Activated CD8-positive, alpha-beta memory T cell treated with anti-CD3 and anti-CD28 coated beads for 4 hours (primary cell): Measurements from ENCODE around the gene NPAS1.

Source experiments
- DNase-seq, 2 donors: peaks; one replicate each; pipeline ENCODE4 v3.0.0-alpha.2; 2020; ENCODE audit warnings: low read depth in 2 of 2

NPAS1 gene

DNA sequence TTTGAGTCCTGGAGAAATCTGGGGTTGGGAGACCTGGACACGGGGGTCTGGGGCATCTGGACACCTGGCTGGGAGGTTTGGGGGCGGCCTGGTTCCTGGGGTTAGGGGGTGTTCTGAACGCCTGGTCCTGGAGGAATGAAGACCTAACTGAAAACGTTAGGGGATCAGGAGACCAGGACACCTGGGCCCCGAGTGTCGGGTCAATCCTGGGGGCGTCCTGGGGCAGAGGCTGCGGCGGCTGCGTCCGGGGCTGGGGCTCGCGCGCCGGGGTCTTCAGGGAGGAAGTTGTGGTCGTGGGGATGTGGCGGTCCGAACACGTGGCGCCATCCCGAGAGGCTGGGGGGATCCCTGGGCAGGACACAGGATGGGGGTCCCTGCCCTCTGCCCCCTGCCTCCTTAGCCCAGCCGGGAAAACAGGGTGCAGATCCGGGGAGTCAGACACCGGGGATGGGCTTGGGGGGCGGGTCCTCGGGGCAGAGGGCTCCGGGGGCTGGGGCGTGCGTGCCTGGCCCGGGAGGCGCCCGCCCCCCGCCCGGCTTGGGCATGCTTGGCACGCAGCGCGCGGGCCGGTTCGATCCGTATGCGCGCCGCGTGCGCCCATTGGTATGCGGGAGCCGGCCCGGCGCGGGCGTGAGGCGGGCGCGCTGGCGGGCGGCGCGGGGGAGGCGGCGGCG is 632 bp downstream of the NPAS1 start:
- no peak for DNase-seq

DNA sequence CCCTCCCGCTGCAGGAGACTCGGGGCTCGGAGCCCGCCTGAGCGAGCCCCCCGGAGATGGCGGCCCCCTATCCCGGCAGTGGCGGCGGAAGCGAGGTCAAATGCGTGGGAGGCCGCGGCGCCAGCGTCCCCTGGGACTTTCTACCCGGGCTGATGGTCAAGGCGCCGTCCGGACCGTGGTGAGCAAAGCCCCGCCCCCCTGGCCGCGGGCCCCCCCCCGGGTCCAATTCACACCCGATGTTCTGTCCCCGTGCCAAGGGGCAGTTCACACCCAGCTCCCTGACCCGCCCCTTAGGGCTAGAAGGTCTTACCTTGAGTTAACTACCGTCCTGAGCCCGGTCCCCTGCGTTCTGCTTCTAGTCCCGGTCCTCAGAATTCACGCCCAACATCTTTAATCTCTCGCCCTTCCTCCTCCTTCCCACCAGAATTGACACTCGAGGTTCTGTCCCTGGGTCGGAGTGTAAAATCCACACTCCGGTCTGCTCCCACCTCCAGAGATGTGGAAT is 1.4 kb downstream of the NPAS1 start:
- DNase-seq: no peak

DNA sequence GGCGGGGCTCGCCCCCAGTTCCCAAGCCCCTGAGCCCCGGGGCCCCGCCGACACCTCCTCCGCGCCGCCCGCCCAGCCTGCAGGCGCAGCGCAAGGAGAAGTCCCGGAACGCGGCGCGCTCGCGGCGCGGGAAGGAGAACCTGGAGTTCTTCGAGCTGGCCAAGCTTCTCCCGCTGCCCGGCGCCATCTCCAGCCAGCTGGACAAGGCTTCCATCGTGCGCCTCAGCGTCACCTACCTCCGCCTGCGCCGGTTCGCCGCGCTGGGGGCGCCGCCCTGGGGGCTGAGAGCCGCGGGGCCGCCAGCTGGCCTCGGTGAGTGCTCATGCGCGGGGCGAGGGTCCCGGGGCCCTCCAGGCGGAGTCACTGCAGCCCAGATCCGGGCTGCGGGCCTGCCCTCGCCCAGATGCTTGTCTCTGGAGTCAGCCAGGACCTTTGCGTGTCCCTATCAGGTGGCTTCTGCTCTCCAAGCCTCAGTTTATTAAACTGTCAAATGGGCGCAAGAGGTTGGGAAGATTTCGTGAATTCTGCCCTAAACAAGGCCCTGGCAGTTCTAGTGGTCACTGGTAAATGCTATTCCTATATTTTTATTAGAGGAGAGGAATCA is 2.0 kb downstream of the NPAS1 start:
- no peak for DNase-seq

DNA sequence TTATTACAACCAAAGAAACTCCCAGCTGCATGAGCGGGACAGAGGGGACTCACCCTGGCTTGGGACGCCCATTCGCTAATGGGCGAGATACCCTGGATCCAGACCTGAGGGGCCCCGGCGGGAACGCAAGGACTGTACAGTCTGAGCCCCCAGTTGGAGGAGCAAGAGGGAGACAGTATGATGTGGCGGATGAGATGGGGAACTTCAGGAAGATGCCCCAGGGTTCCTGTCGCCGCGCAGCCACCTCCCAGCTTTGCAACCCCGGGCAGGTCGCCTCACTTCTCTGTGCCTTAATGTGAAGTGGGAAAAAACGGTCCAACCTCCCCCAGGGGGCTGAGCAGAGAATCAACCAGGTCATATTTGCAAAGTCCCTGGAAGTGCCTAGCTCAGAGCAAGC is 2.5 kb downstream of the NPAS1 start:
- DNase-seq: no peak

DNA sequence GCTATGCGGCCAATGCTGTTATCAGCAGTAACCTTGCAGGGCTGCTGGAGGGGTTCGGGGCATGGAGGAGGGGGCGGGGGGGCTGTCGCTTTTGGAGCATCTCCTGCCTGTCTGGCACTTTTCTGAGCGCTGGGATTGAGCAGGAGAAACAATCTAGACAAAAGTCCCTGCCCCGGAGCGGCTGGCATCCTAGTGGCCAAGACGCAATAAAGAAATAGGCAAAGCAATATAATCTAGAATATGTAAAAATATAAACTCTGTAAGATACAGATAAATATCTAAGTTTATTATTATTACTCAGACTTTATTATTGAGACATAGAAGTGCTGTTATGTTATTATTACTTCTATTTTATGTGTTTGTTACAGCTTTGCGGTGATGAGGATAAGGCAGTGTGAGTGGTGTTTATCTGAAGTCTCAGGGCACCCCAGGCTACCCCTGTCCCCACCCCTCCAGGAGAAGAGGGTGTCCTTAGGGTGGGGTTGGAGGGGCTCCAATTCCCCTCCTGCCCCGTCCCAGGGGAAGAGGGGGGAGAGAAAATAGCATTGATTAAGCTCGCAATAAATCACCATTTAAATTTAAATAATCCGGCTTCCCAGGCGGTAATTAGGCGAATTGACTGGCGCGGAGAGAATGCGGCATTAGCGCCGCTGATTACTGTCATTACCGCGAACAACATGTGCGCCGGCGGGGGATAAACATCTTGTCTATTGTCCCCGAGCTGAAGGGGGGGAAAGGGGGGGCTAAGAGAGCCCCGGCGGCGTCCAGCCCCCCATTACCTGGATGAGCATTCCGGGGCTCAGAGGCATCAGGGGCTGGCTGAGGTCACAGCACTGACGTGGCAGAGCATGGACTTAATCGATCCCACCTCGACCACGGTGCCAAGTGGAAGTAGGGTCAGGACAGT is 3.2 kb downstream of the NPAS1 start:
- no peak for DNase-seq

DNA sequence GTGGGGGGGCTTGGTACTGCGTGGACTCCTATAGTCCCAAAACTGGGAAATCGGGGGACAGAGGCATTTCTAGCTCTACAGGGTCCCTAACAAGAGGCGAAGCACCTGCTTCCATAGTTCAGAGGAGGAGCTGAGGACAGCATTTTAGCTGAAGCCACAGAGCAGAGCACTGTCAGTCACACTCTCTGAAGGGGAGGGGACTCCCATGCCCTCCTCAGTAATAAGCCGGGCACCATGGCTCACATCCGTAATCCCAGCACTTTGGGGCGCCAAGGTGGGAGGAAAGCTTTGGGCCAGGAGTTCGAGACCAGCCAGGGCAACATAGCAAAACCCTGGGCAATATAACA is 3.8 kb downstream of the NPAS1 start:
- DNase-seq: no peak

DNA sequence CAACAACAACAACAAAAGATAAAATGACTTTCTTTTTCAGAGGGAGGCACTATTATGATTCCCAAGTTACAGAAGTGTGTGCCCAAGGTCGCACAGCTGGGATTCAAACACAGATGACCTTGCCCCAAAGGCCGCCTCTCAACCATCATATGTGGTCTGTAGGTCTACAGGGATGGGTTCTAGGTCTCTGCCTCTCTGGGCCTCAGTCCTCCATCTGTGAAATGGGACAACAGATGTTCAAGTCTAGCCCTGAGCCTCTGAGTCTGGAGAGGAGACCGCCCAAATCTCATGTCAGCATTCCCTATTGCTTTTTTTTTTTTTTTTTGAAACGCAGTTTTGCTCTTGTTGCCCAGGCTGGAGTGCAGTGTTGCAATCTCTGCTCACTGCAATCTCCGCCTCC is 4.9 kb downstream of the NPAS1 start:
- no peak for DNase-seq

DNA sequence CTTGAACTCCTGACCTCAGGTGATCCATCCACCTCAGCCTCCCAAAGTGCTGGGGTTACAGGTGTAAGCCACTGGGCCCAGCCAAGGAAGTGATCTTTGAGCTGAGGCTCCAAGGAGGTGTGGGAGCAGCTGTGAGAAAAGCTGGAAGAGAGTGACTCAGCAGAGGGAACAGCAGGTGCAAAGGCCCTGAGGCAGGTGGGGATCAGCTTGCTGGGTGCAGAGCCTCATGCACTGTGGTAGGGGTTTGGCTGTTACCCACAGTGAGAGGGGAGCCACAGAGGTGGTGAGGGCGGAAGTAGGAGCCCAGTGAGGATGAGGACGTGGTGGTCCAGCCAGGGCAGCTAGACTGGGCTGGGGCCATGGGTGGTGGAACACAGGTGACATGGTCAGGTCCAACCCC is 6.5 kb downstream of the NPAS1 start:
- no peak for DNase-seq

DNA sequence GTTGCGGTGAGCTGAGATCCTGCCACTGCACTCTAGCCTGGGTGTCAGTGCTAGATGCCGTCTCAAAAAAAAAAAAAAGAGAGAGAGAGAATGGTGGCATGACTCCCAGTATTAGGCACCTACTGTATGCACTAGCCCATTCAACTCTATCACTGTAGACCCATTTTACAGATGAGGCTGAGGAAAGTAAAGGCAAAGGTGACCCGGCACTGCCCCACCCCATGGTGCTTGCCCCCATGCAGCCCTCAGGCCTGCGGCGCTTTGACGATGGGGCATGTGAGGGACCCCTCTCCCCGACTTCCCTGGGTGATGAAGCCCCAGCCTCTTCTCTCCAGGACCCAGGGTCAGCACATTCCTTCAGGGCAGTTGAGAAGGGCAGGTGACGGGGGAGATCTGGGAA is 7.3 kb downstream of the NPAS1 start:
- no peak for DNase-seq

DNA sequence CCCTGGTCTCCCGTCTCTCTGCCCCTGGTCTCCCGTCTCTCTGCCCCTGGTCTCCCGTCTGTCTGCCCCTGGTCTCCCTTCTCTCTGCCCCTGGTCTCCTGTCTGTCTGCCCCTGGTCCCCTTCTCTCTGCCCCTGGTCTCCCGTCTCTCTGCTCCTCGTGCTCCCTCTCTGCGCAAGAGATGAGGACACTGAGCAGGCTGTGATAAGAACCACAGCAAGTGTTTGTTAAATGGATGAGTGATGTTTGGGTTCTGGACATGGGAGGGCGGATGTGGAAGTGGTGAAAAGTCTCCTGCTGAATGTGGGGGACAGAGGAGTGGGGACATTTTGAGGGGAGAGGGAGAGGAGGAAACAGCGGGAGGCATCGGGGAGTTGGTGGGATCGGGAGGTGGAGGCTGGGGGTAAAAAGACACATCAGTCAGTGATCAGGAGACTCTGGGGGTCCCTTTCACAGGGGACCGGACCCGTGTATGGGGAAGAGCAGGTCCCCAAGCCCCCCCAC is 8.0 kb downstream of the NPAS1 start:
- DNase-seq: no peak

DNA sequence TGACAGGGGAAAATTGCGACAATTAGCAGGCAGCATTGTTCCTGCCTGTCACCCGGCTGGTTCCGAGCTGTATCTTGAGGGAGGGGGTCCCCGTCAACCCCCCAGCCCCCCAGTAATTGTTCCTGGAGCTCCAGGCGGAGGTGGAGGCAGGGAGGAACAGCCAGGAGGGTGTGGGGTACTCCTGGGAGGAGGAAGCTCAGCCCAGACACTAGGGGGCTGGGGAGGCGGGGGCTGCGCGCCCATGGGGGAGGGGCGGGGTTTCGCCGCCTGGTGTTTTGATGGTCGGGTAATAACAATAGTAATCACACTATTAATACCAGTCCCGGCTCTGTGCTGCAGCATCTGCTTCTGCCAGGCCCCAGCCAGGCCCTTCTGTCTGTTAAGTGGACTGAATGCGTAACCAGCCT is 8.6 kb downstream of the NPAS1 start:
- no peak for DNase-seq

DNA sequence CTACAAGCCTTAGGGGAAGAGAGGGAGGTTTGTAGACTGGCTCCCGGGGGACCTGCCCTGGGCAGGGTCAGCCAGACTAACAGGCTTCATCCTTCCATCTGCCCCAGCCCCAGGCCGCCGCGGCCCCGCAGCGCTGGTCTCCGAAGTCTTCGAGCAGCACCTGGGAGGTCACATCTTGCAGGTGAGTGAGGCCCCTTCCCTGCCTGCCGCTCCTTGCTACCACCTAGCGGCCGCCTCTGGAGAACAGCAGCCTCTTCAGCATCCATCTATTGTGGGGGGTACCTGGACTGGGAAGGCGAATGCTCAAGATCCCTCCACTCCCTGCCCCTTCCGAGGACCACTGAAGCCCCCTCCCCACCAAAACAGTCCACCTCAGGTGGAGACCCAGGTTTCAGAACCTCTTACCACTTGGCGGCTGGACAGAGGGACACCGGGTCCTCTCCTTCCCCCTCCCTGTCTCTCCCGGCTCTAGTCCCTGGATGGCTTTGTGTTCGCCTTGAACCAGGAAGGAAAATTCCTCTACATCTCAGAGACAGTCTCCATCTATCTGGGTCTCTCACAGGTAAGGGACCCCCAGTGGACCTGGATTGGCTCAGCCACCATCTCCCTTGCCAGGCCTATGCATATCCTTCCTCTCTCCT is 12.7 kb downstream of the NPAS1 start:
- peak; percentile 26 to 46 for DNase-seq

DNA sequence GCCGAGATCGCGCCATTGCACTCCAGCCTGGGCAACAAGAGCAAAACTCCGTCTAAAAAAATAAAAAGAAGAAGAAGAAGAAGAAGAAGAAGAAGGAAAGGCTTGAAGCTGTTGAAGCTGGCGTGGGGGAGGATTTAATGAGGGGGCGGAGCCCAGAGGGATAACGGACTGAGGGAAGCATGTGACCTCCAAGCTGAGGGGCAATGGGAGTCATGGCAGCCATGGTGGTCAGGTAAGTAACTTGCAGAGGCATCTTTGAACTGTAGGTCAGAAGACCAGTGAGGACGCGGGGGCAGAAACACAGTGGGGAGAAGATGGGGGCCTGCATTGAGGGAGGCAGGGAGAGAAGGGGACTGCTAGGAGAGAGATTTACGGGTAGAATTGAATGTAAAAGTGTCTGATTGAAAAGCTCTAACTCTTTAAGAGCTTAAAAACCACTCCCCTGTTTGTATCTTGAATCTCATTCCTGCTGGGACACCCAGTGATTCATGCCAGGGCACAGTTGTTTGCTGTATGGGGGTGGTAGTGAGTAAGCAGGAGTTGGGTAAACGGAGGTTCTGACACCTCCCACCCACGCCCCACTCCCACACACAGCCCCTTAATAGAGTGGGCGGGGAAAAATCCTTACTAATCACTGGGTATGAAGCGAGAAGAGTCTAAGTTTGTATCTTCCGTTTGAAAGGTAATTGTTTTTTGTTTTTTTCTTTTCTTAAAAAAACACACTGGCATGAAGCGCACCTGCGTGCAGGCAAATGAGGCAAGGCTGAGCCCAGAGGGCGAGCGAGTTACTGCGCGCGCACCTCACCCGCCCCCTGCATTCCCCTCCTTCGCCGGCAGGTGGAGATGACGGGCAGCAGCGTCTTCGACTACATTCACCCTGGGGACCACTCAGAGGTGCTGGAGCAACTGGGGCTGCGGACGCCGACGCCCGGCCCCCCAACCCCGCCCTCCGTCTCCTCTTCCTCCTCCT is 15.8 kb downstream of the NPAS1 start:
- peak; percentile 91 to 93 for DNase-seq

DNA sequence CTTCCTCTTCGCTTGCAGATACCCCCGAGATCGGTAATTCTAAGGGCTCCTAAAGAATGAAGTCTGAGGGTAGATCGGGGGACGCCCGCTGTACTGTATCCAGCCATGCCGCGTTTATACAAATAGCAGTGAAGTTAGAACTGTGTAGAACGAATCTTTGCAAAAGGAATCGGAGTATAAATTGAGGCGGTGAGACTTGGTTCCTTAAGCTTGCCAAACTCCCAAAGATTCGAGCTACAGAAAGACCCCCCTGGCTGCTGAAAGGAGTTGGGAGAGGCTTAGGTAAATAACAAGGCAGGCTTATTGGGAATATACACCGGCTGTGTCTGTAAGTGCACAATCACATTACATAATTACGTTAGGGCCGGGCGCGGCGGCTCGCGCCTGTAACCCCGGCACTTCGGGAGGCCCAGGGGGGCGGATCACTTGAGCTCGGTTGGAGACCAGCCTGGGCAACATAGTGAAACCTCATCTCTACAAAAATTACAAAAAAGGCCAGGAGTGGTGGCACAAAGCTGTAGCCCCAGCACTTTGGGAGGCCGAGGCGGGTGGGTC is 16.5 kb downstream of the NPAS1 start:
- no peak for DNase-seq

DNA sequence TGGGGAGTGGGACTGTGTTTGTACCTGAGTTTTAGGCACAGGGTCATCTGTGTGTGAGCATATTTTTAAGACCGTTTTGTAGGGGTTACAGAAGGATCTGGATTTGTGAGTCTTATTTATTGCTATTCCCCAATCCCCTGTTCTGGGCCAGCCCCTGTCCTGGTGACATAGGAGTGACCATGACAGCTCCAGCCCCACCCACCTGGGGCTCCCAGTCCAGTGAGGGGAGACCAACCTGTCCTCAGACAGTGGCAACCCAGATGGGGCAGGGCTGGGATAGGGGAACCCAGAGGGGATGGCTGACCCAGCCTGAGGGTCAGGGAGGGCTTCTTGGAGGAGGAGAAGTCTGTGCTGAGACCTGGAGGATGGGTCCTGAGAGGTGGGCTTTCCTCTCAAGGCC is 18.1 kb downstream of the NPAS1 start:
- no peak for DNase-seq

DNA sequence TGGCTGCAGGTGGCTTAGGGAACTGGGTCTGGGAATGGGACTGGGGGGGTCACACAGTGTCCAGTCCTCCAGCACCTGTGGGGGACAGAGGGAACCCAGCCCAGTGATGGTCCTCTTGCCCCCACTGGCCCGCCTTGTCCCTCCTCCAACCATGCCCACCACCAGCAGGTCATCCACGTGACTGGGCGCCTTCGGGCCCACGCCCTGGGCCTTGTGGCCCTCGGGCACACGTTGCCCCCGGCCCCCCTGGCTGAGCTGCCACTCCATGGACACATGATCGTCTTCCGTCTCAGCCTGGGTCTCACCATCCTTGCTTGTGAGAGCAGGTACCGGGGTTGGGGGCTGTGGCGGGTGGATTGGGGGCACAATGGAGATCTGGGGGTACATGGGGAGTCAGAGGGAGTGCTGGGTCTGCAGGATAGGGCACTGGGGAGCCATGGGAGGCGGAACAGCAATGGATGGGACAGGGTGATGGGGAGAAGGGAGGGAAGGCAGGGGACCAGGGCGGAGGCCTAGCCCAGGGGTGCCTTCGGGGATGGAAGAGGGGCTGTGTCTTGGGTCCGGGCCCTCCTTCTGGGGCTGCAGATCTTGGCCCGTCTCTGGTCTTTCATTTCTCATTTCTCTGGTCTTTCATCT is 19.7 kb downstream of the NPAS1 start:
- DNase-seq: no peak

DNA sequence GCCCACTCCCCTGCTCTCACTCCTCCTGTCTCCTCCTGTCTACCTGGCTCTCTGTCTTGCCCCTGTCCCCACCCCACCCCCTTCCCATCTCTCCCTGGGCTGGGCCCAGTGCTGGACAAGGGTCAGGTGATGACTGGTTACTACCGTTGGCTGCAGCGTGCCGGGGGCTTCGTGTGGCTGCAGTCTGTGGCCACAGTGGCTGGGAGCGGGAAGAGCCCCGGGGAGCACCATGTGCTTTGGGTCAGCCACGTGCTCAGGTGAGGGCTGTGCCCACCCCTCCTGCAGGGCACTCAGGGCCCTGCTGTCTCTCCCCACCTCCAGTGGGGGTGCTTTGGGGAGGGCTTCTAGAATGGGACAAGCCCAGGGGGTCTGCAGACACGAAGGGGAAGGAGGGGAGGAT is 21.2 kb downstream of the NPAS1 start:
- no peak for DNase-seq

DNA sequence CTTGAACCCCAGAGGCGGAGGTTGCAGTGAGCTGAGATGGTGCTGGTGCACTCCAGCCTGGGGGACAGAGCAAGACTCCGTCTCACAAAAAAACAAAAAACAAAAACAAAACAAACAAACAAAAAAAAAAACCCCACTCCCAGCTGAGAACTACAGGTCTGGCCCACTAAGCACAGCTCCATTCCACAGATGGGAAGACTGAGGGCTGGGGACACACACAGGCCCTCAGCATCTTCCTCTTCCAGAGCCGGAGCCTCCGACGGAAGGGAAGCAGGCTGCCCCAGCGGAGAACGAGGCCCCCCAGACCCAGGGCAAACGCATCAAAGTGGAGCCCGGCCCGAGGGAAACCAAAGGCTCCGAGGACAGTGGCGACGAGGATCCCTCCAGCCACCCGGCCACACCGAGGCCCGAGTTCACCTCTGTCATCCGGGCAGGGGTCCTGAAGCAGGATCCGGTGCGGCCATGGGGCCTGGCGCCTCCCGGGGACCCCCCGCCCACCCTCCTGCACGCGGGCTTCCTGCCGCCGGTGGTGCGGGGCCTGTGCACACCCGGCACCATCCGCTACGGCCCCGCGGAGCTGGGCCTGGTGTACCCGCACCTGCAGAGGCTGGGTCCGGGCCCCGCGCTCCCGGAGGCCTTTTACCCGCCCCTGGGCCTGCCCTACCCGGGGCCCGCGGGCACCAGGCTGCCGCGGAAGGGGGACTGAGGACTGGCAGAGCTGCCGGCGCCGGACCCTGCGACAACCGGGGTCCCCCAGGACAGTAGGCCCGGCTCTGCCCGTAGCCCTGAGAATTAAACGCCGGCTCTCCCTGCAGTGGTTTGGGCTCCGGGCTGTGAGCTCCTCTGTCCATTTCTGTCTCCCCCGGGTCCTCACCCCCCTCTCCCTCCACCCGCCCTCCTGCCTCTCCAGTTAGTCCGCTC is 25.6 kb downstream of the NPAS1 start:
- no peak for DNase-seq

DNA sequence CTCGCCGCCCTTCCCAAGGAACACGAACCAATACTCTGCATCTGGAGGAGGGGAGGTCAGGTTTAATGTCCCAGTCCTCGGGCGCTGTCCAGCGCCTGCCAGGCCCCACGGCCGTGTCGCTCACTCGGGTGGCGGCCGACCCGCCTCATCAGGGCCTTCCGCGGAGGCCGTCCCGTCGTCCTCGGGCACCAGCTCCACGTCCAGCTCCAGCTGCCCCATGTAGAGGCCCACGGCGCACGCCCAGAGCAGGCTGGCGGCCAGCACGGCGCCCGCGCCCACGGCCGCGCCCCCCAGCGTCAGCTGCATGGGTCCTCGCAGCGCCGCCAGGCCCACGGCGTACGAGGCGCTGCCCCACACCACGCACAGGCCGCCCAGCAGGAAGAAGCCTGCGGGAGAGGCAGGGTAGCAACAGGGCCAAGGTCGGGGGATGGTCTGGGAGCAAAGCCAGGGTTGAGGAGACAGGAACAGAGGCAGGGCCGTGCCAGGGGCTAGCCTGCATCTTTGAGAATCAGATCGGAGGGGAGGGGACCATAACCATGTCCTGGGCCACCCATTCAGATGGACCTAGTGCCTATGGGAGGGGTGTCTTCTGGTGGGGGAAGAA is 26.3 kb downstream of the NPAS1 start:
- no peak for DNase-seq
